ENCODE results near the gene NVL.

- TF ChIP-seq EZH2 (IDR thresholded peaks at IDR 0.05; ENCODE audit: low read length, missing control alignments) (no peak), CTCF (conservative IDR thresholded peaks at IDR 0.05 in 1 of 2, IDR thresholded peaks at IDR 0.05 in 1 of 2; ENCODE audit: low read depth in 1 of 2, low read length in 2 of 2) (no peak)
These were observed 144.8 kb downstream of the NVL start for GRCh38 chr1:224185208-224185607.
